Measurements from ENCODE around the gene SMIM41. TPM values are rescaled to one million over a fixed set of nuclear protein-coding genes. Genes with fewer than 3 reads are reported as not detected.

Gene SMIM41
- total and polyA plus RNA-seq, 10 of the 15 experiments (the other 5 are each of a cell fraction or from before 2014, with no cell fraction given): not detected

- WGBS (ENCODE audit: insufficient coverage, insufficient replicate concordance, low lambda C conversion rate, missing lambda C conversion rate): 42% methylated on average over 9 of the region's 9 CpGs
- no peak overlapping the region for H3K4me2 ChIP-seq (ENCODE audit: control insufficient read depth, insufficient read depth)
- SMC1A ChIA-PET (ENCODE audit: uncharacterized antibody, unreplicated experiment): interaction anchor here (9.5 to 12.5 kb wide), 2 partner anchors 32 to 58 kb away, joined by 62 to 322 read pairs; no protein-coding TSS in a partner anchor
- H3K79me2 ChIP-seq (ENCODE audit: control insufficient read depth, insufficient read depth, low read length): no peaks in the 10 kb centered on the region
- H3K27ac ChIP-seq (ENCODE audit: control insufficient read depth, insufficient read depth): no peak overlapping the region
- no peaks in the 10 kb centered on the region; a peak in 1 of 4 replicates for H3K27me3 ChIP-seq (replicated peaks in 1 of 2; ENCODE audit: control insufficient read depth in 2 of 2, insufficient read depth in 2 of 2, low read length in 1 of 2)
- TF ChIP-seq DPF2 (IDR thresholded peaks at IDR 0.05) (no peak), STAT1 (conservative IDR thresholded peaks at IDR 0.05) (no peak), ZBTB4 (CRISPR knock-in tag; IDR thresholded peaks at IDR 0.05) (no peak), SMAD1 (IDR thresholded peaks at IDR 0.05; ENCODE audit: low read depth, partially characterized antibody) (no peak), FOXK2 (IDR thresholded peaks at IDR 0.05) (no peak), BACH1 (IDR thresholded peaks at IDR 0.05; ENCODE audit: borderline replicate concordance) (no peak), YY1 (IDR thresholded peaks at IDR 0.05; ENCODE audit: low read depth, low read length) (no peak), HDAC2 (IDR thresholded peaks at IDR 0.05) (no peak), RB1 (IDR thresholded peaks at IDR 0.05; ENCODE audit: borderline replicate concordance) (no peak), SMC3 (IDR thresholded peaks at IDR 0.05; ENCODE audit: borderline replicate concordance, low read length) (no peak)
- POLR2A ChIA-PET: interaction anchor here (1.0 kb wide), 1 partner anchor 61 kb away, joined by 4 read pairs; no protein-coding TSS in a partner anchor
- FAIRE-seq: no peak
- CTCF ChIA-PET: interaction anchor here (1.0 to 13.1 kb wide), 7 partner anchors 10 to 60 kb away, joined by 3 to 622 read pairs (median 15); partner anchors contain the start of gene ATG101
- no peaks in the 10 kb centered on the region for H3K36me3 ChIP-seq (ENCODE audit: control insufficient read depth in 2 of 2, insufficient read depth in 2 of 2, low read length in 1 of 2)
- RAD21 ChIA-PET (ENCODE audit: unreplicated experiment): interaction anchor here (1.0 to 5.8 kb wide), 3 partner anchors 30 to 60 kb away, joined by 3 to 88 read pairs (median 3); no protein-coding TSS in a partner anchor
- H3K9me3 ChIP-seq (replicated peaks; ENCODE audit: control insufficient read depth, insufficient read depth, low read length): no peaks in the 10 kb centered on the region
- intact Hi-C loops (cut with micrococcal nuclease; ENCODE audit: unreplicated experiment) (no loop called here), in situ Hi-C loops (cut with MboI) (no loop called here)
- ATAC-seq: no peak
- H3K9ac ChIP-seq (ENCODE audit: control insufficient read depth, insufficient read depth, low read length): no peak overlapping the region
- no peaks in the 10 kb centered on the region for H4K20me1 ChIP-seq (ENCODE audit: control insufficient read depth, insufficient read depth)
- H3K4me1 ChIP-seq (ENCODE audit: control insufficient read depth, insufficient read depth, low read length): peaks cover 15% of the 10 kb centered on the region
- BruUV-seq (replicated peaks): no TSS peak
- DNase-seq (ENCODE audit: low read depth, low spot score): no peak
- H3K4me3 ChIP-seq: no peak overlapping the region
- no peak overlapping the region for H2AFZ ChIP-seq (ENCODE audit: control insufficient read depth, low read depth, low read length)
These were observed 6.9 kb downstream of the SMIM41 start for GRCh38 chr12:52086366-52086765.
